Activated B cell treated with CpG ODN at 0.5 μM for 24 hours (primary cell): ENCODE results near the gene S100A10. TPM values are rescaled to one million over a fixed set of nuclear protein-coding genes. Genes with fewer than 3 reads are reported as not detected.

Source experiments
- ATAC-seq: fragments of 200-7000 bp; cut with Tn5 transposase; one replicate; pipeline ENCODE4 v1.10.0; 2021; ENCODE audit warnings: low read depth, mild to moderate bottlenecking, moderate library complexity
- CTCF ChIA-PET: fragments of 350-600 bp; sonication (Branson Sonifier 250); formaldehyde crosslinking; loops from one replicate; lab custom pipeline; 2021; ENCODE audit warnings: antibody characterized with exemption; lab: Charles Lee
- POLR2A ChIA-PET: fragments of 350-600 bp; sonication (Branson Sonifier 250); formaldehyde crosslinking; loops from one replicate; lab custom pipeline; 2021; ENCODE audit warnings: antibody characterized with exemption; lab: Charles Lee
- DNase-seq: peaks from one replicate; pipeline ENCODE4 v3.0.0; 2022
- H3K27ac Mint-ChIP-seq: one replicate; pipeline ENCODE4 v1.8.0; 2020; ENCODE audit warnings: mixed read lengths
- H3K27me3 Mint-ChIP-seq: one replicate; pipeline ENCODE4 v1.8.0; 2021; ENCODE audit warnings: mixed read lengths
- H3K36me3 Mint-ChIP-seq: one replicate; pipeline ENCODE4 v1.8.0; 2021; ENCODE audit warnings: low read depth, mixed read lengths
- H3K4me1 Mint-ChIP-seq: one replicate; pipeline ENCODE4 v1.8.0; 2021; ENCODE audit warnings: mixed read lengths
- H3K4me3 Mint-ChIP-seq: one replicate; pipeline ENCODE4 v1.8.0; 2020; ENCODE audit warnings: mild to moderate bottlenecking, mixed read lengths
- H3K9me3 Mint-ChIP-seq: one replicate; pipeline ENCODE4 v1.8.0; 2020; ENCODE audit warnings: mixed read lengths
- intact Hi-C: fragments of 100-400 bp; cut with micrococcal nuclease; formaldehyde crosslinking; loops from one replicate; pipeline ENCODE4 v1.15.1; 2024
- total RNA-seq: library from RNA; stranded (reverse); gene quantifications from 2 replicates; pipeline ENCODE4 v1.2.3, GENCODE V29; 2022
- TF ChIP-seq, protein P1 (sequence below): fragments of 200-600 bp; IDR thresholded peaks from one replicate; pipeline ENCODE4 v1.8.0; 2022; ENCODE audit warnings: antibody characterized with exemption, mild to moderate bottlenecking

Gene S100A10
- total RNA-seq, 1 donor from 2014 or later, result 62.7 TPM

DNA sequence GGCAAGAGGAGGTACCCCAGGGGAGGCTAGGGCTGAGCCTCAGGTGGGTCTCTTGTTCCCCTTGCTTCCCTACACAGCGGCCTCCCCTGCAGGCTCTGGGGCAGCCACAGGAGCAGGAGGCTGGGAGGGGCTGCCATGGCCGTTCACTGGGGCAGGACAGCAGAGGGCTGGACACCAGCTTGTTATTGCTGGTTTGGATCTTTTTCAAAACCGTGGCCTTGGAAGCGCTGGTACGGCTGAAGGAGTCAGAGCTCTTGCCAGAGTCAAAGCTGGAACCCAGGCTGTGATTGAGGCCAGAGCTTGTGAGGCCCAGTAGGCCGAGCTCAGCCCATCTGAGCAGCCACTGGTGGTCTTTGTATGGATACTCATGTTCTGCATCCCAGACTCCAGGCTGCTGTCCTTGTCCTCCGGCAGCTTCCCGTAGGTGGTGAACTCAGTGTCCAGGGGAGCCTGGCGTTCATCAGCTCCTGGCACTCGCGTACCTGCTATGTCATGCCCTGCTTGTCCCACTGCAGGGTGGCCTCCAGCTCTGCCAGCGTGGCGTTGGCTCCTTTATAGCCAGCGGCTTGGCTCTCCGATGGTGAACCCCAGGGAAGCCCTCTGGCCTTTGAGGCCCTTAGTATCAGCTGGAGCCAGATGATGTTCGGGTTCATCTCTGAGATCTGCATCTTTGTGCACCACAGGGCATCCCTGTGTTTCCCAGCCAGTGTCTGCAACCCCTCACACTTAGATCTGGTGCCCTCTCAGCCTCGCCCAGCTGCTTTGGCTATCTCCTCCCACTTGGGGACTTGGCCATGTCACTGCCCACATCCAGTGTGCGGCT lies 44.1 kb downstream of the S100A10 start:
- no peaks in the 10 kb centered on the region for H3K36me3 Mint-ChIP-seq
- H3K9me3 Mint-ChIP-seq, result no peaks in the 10 kb centered on the region
- ATAC-seq (no peak), DNase-seq (no peak)
- peaks cover 23% of the 10 kb centered on the region for H3K4me1 Mint-ChIP-seq
- CTCF ChIA-PET, result interaction anchor here (0.7 to 1.7 kb wide), 3 partner anchors 16 to 52 kb away, joined by 3 to 6 read pairs (median 5); no protein-coding TSS in a partner anchor
- intact Hi-C loops, result no loop called here
- no peak overlapping the region for H3K27ac Mint-ChIP-seq
- POLR2A ChIA-PET, result no interaction called here
- no peaks in the 10 kb centered on the region for H3K27me3 Mint-ChIP-seq
- H3K4me3 Mint-ChIP-seq, result no peak overlapping the region
- TF ChIP-seq, protein P1, sequence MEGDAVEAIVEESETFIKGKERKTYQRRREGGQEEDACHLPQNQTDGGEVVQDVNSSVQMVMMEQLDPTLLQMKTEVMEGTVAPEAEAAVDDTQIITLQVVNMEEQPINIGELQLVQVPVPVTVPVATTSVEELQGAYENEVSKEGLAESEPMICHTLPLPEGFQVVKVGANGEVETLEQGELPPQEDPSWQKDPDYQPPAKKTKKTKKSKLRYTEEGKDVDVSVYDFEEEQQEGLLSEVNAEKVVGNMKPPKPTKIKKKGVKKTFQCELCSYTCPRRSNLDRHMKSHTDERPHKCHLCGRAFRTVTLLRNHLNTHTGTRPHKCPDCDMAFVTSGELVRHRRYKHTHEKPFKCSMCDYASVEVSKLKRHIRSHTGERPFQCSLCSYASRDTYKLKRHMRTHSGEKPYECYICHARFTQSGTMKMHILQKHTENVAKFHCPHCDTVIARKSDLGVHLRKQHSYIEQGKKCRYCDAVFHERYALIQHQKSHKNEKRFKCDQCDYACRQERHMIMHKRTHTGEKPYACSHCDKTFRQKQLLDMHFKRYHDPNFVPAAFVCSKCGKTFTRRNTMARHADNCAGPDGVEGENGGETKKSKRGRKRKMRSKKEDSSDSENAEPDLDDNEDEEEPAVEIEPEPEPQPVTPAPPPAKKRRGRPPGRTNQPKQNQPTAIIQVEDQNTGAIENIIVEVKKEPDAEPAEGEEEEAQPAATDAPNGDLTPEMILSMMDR, result no peak

DNA sequence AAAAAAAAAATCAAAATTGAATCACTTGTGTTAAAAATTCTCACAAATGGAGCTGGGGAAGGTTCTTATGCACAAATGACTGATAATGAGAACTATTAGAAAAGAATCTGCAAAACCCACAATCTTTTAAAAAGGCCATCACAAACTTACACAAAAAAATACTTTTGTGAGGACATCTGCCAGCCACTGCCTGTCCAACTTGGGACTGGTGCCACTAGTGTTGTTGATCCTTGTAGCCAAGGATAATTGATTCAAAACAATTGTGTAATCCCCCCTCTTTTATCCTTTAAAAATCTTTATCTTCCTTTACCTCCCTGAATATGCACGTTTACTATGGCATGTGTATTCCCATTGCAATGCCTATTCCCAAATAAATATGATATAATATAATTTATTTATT lies 45.2 kb downstream of the S100A10 start:
- Mint-ChIP-seq H3K27ac (no peak overlapping the region), H3K9me3 (no peaks in the 10 kb centered on the region), H3K27me3 (no peaks in the 10 kb centered on the region), H3K36me3 (no peaks in the 10 kb centered on the region), H3K4me1 (peaks cover 30% of the 10 kb centered on the region), H3K4me3 (no peak overlapping the region)
- intact Hi-C loops, result no loop called here
- TF ChIP-seq, protein P1, result no peak
- no peak for ATAC-seq
- POLR2A ChIA-PET, result no interaction called here
- no peak for DNase-seq
- CTCF ChIA-PET, result interaction anchor here (0.7 to 1.7 kb wide), 2 partner anchors 53 to 1700 kb away, joined by 3 to 5 read pairs; no protein-coding TSS in a partner anchor

DNA sequence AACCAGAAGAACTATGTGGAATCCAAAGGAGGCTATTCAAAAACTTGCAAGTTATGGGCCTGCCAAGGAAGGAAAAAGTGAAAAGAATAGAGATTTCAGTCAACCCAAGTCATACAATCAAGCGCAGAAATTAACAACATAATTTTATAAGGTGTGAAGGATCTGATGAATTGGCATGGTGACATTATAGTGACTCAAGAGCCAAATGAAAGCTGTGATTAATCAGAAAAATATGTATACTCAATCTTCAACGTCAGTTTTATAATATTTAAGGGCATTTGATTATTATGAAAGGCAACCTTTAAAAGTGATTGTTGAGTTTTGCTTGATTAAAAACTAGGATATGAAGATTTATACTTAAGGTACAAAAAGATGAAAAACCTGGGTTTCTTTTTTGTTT lies 46.5 kb downstream of the S100A10 start:
- H3K4me3 Mint-ChIP-seq, result no peak overlapping the region
- ChIA-PET POLR2A (no interaction called here), CTCF (no interaction called here)
- H3K9me3 Mint-ChIP-seq, result no peaks in the 10 kb centered on the region
- H3K36me3 Mint-ChIP-seq, result no peaks in the 10 kb centered on the region
- no peaks in the 10 kb centered on the region for H3K27me3 Mint-ChIP-seq
- TF ChIP-seq, protein P1, result no peak
- H3K27ac Mint-ChIP-seq, result no peak overlapping the region
- no peak for DNase-seq
- no peak for ATAC-seq
- intact Hi-C loops, result no loop called here
- peaks cover 35% of the 10 kb centered on the region for H3K4me1 Mint-ChIP-seq

DNA sequence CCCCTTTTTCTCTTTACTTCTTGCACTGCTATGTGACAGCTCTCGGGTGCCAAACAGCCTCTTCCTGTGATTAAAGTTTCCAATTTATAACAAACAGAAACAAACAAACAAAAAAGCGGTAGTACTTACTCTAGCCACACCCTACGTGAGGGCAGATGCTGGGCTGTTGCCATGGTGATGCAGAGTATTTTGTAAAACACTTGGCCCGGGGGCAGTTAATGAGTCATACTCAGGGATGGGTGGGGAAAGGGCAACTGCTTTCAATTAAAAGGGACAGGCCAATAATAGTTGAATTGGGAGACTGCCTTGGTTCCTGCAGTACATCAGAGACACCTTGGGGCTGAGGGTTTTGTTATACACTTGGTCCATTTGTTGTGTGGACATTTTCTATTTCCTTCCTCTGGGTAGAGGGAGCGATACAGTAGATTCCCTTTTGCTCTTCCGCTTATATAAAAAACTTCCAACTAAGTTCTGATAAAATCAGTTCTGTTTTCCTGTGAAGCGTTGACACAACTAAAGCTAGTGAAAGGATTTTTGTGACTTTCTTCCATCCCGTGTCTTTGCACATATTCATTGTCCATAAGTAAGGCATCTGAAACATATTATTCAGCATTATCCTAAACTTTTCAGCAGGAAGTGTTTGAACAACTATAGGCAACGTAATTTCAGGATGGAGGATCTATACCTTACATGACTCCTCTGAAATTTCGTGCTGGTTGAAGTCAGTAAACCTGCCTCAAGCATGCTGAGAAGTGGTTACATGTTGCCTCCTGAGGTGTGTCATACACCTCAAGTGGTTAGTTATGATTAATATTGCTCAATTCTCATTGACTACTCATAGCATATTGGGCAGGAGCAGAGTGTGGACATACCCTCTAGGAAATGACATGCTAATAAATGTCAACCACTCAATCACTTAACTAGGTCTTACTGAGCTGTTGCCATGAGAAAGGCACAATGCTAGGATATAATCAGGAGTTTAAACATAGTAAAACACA lies 47.6 kb downstream of the S100A10 start:
- H3K9me3 Mint-ChIP-seq, result no peaks in the 10 kb centered on the region
- intact Hi-C loops, result no loop called here
- ChIA-PET POLR2A (interaction anchor here (1.7 kb wide), 1 partner anchor 37 kb away, joined by 5 read pairs; no protein-coding TSS in a partner anchor), CTCF (interaction anchor here (0.5 to 1.0 kb wide), 2 partner anchors 24 to 56 kb away, joined by 3 read pairs; no protein-coding TSS in a partner anchor)
- no peaks in the 10 kb centered on the region for H3K36me3 Mint-ChIP-seq
- DNase-seq, result peak; percentile 37
- H3K27me3 Mint-ChIP-seq, result no peaks in the 10 kb centered on the region
- peak overlapping the region; percentile 84 for H3K27ac Mint-ChIP-seq
- peak overlapping the region; percentile 29 for H3K4me3 Mint-ChIP-seq
- TF ChIP-seq, protein P1, result no peak
- peaks cover 38% of the 10 kb centered on the region for H3K4me1 Mint-ChIP-seq
- ATAC-seq, result peak; percentile 84
